OCI-LY3 (cell line): ENCODE data around the gene PHF20.

Experiments
- H2AFZ ChIP-seq: fragments of 200-600, 300-600 bp; shearing (Covaris generic); 2 replicates; pipeline ENCODE4 v1.6.0; 2014; ENCODE audit warnings: antibody characterized with exemption, low read depth, low read length
- H3K27ac ChIP-seq: fragments of 200-600, 300-600 bp; sonication (generic); 2 replicates; pipeline ENCODE4 v1.5.1; 2014; ENCODE audit warnings: mild to moderate bottlenecking, low read length, moderate library complexity, mixed read lengths
- H3K27me3 ChIP-seq: fragments of 200-600, 300-600 bp; sonication (generic); 2 replicates; pipeline ENCODE4 v1.6.1; 2014; ENCODE audit warnings: low read depth, low read length, mixed read lengths
- H3K36me3 ChIP-seq: fragments of 200-600, 300-600 bp; sonication (generic); replicated peaks from 2 replicates; pipeline ENCODE3; 2014; ENCODE audit warnings: low read depth, low read length, mixed read lengths
- H3K4me1 ChIP-seq: fragments of 300-600, 200-600 bp; sonication (generic); 2 replicates; pipeline ENCODE4 v1.6.1; 2014; ENCODE audit warnings: low read length, mixed read lengths
- H3K4me2 ChIP-seq: fragments of 200-600, 300-600 bp; sonication (generic); 2 replicates; pipeline ENCODE4 v1.6.1; 2014; ENCODE audit warnings: low read length, mixed read lengths
- H3K4me3 ChIP-seq: fragments of 300-600, 200-600 bp; sonication (generic); 2 replicates; pipeline ENCODE4 v1.5.1; 2014; ENCODE audit warnings: antibody characterized with exemption, mild to moderate bottlenecking, low read length, moderate library complexity
- H3K79me2 ChIP-seq: fragments of 300-600, 200-600 bp; shearing (Covaris generic); 2 replicates; pipeline ENCODE4 v1.6.1; 2014; ENCODE audit warnings: mild to moderate bottlenecking, low read length, mixed read lengths
- H3K9ac ChIP-seq: fragments of 300-600, 200-600 bp; shearing (Covaris generic); 2 replicates; pipeline ENCODE4 v1.6.0; 2014; ENCODE audit warnings: mild to moderate bottlenecking, low read length, moderate library complexity
- H3K9me3 ChIP-seq: fragments of 200-600, 300-600 bp; shearing (Covaris generic); 2 replicates; pipeline ENCODE4 v1.6.1; 2014; ENCODE audit warnings: low read length, mixed read lengths; ENCODE audit not compliant: insufficient read depth
- H4K20me1 ChIP-seq: fragments of 200-600, 300-600 bp; sonication (generic); 2 replicates; pipeline ENCODE4 v1.6.1; 2016; ENCODE audit warnings: low read length, mixed read lengths; ENCODE audit not compliant: insufficient read depth
- CTCF ChIP-seq: fragments of 200-600, 300-600 bp; sonication (generic); IDR thresholded peaks from 2 replicates; pipeline ENCODE4 v1.5.1; 2014; ENCODE audit warnings: antibody characterized with exemption, low read length, low read depth
- EZH2phosphoT487 ChIP-seq: fragments of 200-600 bp; shearing (Covaris generic); IDR thresholded peaks from 2 replicates; pipeline ENCODE4 v1.6.1; 2018; ENCODE audit warnings: antibody characterized with exemption, mixed run types, low read depth

Gene PHF20

DNA sequence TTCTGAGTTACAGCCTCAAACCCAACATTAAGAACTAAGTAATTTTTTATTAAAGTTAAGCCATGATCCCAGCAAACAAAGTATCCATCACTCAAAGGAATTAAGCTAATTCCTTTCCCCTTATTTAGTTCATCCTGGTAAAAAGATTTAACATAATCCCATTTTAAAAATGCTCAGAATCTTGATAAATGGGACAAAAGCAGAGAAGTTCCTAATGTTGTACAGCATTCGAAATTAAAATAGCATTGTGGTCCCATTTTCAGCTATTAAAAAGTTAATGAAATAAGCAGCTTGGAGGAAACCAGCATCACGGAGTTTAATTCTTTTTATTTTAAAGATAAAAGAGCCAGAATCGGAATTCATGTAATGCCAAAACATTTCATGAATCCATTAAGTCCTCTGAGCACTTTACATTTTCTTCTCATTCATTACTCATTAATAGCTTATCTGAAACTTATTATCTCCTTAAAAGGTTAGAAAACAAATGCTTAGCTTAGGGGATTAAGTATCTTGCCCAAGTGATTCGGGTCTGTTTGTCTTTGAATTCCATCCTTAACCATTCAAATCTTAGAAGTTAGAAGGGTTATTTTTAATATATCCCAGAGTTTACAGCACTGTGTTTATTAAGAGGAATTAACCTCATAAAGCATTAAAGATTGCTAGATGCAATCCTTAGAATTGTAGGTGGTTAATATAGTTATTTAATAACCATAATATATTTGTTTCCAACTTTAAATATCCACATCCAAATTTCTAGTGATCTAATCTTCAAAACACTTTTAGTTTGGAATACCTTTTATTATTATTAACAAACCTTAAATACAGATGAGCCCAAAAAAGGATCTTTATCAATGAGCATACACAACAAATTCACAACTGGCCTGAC, 41.0 kb upstream of the PHF20 start:
- H3K79me2 ChIP-seq: peaks cover 98% of the 10 kb centered on the region
- H3K4me2 ChIP-seq: no peak overlapping the region
- H3K4me1 ChIP-seq: no peaks in the 10 kb centered on the region
- H4K20me1 ChIP-seq: peaks cover 88% of the 10 kb centered on the region
- no peaks in the 10 kb centered on the region for H3K27me3 ChIP-seq
- H3K27ac ChIP-seq: no peak overlapping the region
- H3K9me3 ChIP-seq: no peaks in the 10 kb centered on the region
- H2AFZ ChIP-seq: no peak overlapping the region
- H3K36me3 ChIP-seq: peaks cover 83% of the 10 kb centered on the region
- H3K4me3 ChIP-seq: no peak overlapping the region
- TF ChIP-seq CTCF (no peak), EZH2phosphoT487 (no peak)
- H3K9ac ChIP-seq: no peak overlapping the region

GRCh38 chr20:35731469-35731788, 40.4 kb upstream of the PHF20 start:
- no peaks in the 10 kb centered on the region for H3K27me3 ChIP-seq
- peaks cover 89% of the 10 kb centered on the region for H4K20me1 ChIP-seq
- H3K27ac ChIP-seq: no peak overlapping the region
- no peak overlapping the region for H3K9ac ChIP-seq
- H2AFZ ChIP-seq: no peak overlapping the region
- no peak overlapping the region for H3K4me3 ChIP-seq
- no peaks in the 10 kb centered on the region for H3K9me3 ChIP-seq
- no peak overlapping the region for H3K4me2 ChIP-seq
- peaks cover 83% of the 10 kb centered on the region for H3K36me3 ChIP-seq
- H3K79me2 ChIP-seq: peaks cover 98% of the 10 kb centered on the region
- peaks cover 4% of the 10 kb centered on the region for H3K4me1 ChIP-seq
- TF ChIP-seq CTCF: no peak
- no peak for TF ChIP-seq EZH2phosphoT487

DNA sequence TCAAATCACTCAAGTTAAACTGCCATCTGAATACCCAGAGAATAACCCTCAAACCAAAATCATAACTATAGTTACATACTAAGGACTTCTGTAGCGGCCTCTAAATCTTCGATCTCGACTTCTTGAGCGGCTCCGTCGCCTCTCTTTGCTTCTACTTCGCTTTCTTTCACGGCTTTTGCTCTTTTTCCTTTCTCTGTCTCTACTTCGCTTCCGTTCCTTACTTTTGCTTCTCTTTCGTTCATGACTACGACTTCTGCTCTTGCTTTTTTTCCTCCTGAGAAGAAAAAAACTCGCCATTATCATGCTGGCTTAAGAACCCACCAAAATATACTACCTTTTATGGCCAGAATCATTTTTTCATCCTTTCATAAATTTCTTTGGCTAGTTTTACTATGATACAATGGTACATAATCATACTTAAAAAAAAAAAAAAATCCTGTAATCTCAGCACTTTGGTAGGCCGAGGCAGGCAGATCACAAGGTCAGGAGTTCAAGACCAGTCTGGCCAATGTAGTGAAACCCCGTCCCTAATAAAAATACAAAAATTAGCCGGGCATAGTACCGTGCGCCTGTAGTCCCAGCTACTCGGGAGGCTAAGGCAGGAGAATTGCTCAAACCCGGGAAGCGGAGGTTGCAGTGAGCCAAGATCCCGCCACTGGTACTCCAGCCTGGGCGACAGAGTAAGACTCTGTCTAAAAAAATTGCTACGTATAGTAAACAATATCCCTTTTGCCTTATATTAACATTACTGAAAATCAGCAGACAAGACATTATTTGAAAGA, 39.8 kb upstream of the PHF20 start:
- H3K9me3 ChIP-seq: no peaks in the 10 kb centered on the region
- no peak overlapping the region for H3K4me3 ChIP-seq
- H3K79me2 ChIP-seq: peaks cover 98% of the 10 kb centered on the region
- no peaks in the 10 kb centered on the region for H3K27me3 ChIP-seq
- H4K20me1 ChIP-seq: peaks cover 89% of the 10 kb centered on the region
- peaks cover 5% of the 10 kb centered on the region for H3K4me1 ChIP-seq
- no peak overlapping the region for H2AFZ ChIP-seq
- H3K4me2 ChIP-seq: no peak overlapping the region
- no peak for TF ChIP-seq CTCF
- peaks cover 78% of the 10 kb centered on the region for H3K36me3 ChIP-seq
- H3K27ac ChIP-seq: no peak overlapping the region
- no peak overlapping the region for H3K9ac ChIP-seq

DNA sequence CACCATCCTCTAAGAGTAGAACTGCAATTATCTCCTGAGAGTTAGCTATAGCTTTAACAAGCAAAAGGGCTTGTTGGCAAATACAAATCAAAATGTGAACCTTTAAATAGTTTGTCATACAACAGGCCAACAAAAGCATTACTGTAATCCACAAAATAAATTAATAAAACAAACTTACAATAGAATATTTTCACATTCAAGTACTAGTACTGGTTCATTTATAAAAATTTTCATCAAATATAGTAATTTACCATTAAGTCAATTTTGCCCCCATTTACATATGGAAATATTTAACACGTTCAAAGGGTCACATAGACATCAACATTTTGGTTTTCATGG, 39.2 kb upstream of the PHF20 start:
- H3K4me1 ChIP-seq: peaks cover 5% of the 10 kb centered on the region
- H3K9me3 ChIP-seq: no peaks in the 10 kb centered on the region
- no peaks in the 10 kb centered on the region for H3K27me3 ChIP-seq
- peaks cover 90% of the 10 kb centered on the region for H4K20me1 ChIP-seq
- H2AFZ ChIP-seq: no peak overlapping the region
- H3K36me3 ChIP-seq: peaks cover 76% of the 10 kb centered on the region
- H3K27ac ChIP-seq: no peak overlapping the region
- no peak overlapping the region for H3K4me3 ChIP-seq
- TF ChIP-seq EZH2phosphoT487 (no peak), CTCF (no peak)
- no peak overlapping the region for H3K4me2 ChIP-seq
- H3K9ac ChIP-seq: no peak overlapping the region
- peaks cover 100% of the 10 kb centered on the region for H3K79me2 ChIP-seq
